Caki2 (cell line): Measurements from ENCODE around the gene MAX. TPM values are rescaled to one million over a fixed set of nuclear protein-coding genes. Genes with fewer than 3 reads are reported as not detected.

ENCODE experiments used
- DNase-seq: peaks from one replicate; pipeline ENCODE4 v3.0.0-alpha.2; 2015; ENCODE audit warnings: low read depth
- in situ Hi-C: cut with HindIII; loops from 2 replicates; pipeline ENCODE4 v1.10.0; 2016; ENCODE audit warnings: low sequenced_read_pairs, low pct_unique_long_range_greater_than_20kb, mixed read lengths
- total RNA-seq: library from RNA; depleted of rRNA; stranded (reverse); fragments of >200 nt; shearing (Covaris generic); gene quantifications from 2 replicates; pipeline ENCODE4 v1.2.3, GENCODE V29; 2014; ENCODE audit warnings: low replicate concordance; rRNA removed

MAX gene
- total RNA-seq = 23.1 and 35.0 TPM in 2 replicates

GRCh38 chr14:65102441-65103149 is at the start of gene MAX:
Gene MAX (minus strand): TSS chr14:65102517. CDS start chr14:65102339, 178 bp downstream.
- peak; percentile 92 for DNase-seq
- in situ Hi-C loops = no loop called here

GRCh38 chr14:65151609-65151956 is 49.3 kb upstream of the MAX start:
- DNase-seq = no peak
- in situ Hi-C loops = no loop called here

- in situ Hi-C loops = no loop called here
- no peak for DNase-seq
Measured at GRCh38 chr14:65150898-65151608, 48.7 kb upstream of the MAX start.

DNA sequence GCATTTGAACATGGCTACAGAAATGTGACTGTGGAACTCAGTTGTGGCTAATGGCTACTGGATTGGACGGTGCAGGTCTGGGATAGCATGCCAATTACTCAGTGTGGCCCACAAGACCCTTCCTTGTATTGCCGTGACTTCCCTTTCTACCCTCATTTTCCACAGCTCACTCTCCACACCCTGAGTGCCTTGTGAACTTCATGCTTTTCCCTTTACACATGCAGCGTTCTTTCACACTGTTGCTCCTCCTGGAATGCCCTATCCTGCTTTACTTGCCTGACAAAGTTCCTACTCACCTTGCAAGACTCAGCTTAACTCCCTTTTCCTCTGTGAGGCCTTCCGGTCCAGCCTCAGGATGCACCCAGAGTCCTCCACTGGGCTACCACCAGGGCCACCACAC is 46.8 kb upstream of the MAX start:
- no peak for DNase-seq
- in situ Hi-C loops = no loop called here

- no peak for DNase-seq
- in situ Hi-C loops = no loop called here
Measured at GRCh38 chr14:65144170-65144569, 41.9 kb upstream of the MAX start.

DNA sequence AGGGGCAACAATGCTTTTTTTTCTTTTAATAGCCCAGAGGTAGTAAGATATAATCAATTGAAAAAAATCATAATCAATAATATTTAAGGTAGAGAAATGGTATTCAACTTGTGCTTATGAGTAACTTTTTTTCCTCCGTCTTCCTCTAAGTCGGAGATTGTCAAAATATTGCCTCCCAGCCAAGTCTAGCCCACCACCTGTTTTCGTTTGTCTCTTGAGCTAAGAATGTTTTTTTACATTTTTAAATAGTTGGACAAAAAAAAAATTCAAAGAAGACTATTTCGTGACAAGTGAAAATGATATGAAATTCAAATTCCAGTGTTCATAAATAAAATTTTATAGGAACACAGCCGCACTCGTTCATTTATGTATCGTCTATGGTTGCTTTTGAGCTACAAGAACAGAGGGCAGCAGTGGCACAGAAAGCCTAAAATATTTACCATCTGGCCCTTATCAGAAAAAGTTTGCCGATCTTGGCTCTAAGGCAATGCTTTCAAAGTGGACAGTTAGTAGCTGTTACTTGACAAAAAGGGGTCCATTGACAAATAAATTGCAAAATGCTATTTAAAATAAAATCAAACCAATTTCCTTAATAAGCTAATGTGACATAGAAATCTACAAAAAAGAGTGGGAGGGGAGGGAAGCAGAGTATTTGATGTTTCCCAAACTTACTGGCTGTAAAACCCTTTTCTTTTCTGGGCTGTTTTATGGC is 40.8 kb upstream of the MAX start:
- DNase-seq = no peak
- in situ Hi-C loops = no loop called here

GRCh38 chr14:65142429-65142828 is 40.1 kb upstream of the MAX start:
- no peak for DNase-seq
- in situ Hi-C loops = no loop called here

- no peak for DNase-seq
- in situ Hi-C loops = no loop called here
Measured at GRCh38 chr14:65141523-65141922, 39.2 kb upstream of the MAX start.

GRCh38 chr14:65137648-65138307 is 35.5 kb upstream of the MAX start:
- in situ Hi-C loops = no loop called here
- no peak for DNase-seq

GRCh38 chr14:65134651-65135579 is 32.6 kb upstream of the MAX start:
- in situ Hi-C loops = no loop called here
- DNase-seq = no peak

DNA sequence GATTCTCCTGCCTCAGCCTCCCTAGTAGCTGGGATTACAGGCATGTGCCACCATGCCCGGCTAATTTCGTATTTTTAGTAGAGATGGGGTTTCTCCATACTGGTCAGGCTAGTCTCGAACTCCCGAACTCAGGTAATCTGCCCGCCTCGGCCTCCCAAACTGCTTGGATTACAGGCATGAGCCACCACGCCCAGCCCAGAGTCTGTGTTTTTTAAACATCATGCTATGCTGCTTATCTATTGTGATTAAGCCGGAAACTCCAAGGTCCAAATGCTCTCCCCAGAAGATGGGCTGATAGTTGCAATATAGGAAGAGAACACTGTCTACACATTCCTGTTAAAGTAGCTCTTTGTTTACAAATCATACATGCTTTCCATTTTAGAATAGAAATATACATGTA is 30.5 kb upstream of the MAX start:
- no peak for DNase-seq
- in situ Hi-C loops = no loop called here

GRCh38 chr14:65131301-65131701 is 29.0 kb upstream of the MAX start:
- peak; percentile 14 for DNase-seq
- in situ Hi-C loops = no loop called here

GRCh38 chr14:65128096-65128495 is 25.8 kb upstream of the MAX start:
- DNase-seq = no peak
- in situ Hi-C loops = no loop called here

- in situ Hi-C loops = no loop called here
- no peak for DNase-seq
Measured at GRCh38 chr14:65117769-65118745, 15.7 kb upstream of the MAX start.

DNA sequence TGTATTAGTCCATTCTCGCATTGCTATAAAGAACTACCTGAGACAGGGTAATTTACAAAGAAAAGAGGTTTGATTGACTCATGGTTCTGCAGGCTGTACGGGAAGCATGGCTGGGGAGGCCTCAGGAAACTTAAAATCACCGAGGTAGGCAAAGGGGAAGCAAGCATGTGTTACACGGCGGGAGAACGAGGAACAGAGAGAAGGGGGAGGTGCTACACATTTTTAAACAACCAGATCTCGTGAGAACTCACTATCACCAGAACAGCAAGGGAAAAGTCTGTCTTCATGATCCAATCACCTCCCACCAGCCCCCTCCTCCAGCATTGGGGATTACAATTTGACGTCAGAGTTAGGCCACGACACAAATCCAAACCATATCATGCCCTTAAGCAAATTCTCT is 13.3 kb upstream of the MAX start:
- in situ Hi-C loops = no loop called here
- DNase-seq = no peak

- DNase-seq = no peak
- in situ Hi-C loops = no loop called here
Measured at GRCh38 chr14:65110525-65110924, 8.2 kb upstream of the MAX start.

- in situ Hi-C loops = no loop called here
Measured at GRCh38 chr14:65109357-65109756, 7.0 kb upstream of the MAX start.

More at GRCh38 chr14:65109357-65109756, 7.0 kb upstream of the MAX start:
- no peak for DNase-seq
